ENCODE measurements around the gene PFKFB3.
A peak's percentile ranks its signal among the peaks of the same experiment; 100 is the strongest.

PFKFB3 gene

DNA sequence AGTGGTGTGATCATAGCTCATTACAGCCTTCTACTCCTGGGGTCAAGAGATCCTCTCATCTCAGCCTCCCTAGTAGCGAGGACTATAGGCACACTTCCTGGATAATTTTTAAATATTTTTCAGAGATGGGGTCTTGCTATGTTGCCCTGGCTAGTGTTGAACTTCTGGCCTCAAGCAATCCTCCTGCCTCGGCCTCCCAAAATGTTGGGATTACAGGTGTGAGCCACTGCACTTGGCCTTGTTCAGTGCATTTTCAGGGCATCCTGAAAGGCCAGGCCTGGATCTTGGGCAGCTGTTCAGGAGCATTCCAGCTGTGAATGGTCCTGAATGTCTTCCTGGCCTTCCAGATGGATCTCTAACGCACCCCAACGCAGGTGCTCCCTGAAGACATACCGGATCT, 95.7 kb downstream of the PFKFB3 start:
- no peak overlapping the region for H3K9ac ChIP-seq (ENCODE audit: low read length)
- H3K27me3 ChIP-seq (replicated peaks; ENCODE audit: insufficient read depth, low read length), result no peaks in the 10 kb centered on the region
- no peaks in the 10 kb centered on the region for H3K36me3 ChIP-seq (replicated peaks; ENCODE audit: insufficient read depth, low read length)
- TF ChIP-seq EZH2 (optimal IDR thresholded peaks at IDR 0.05; ENCODE audit: low read depth, low read length) (no peak), EZH2phosphoT487 (IDR thresholded peaks at IDR 0.05; ENCODE audit: low read length) (no peak)
- TF ChIP-seq, protein P1, sequence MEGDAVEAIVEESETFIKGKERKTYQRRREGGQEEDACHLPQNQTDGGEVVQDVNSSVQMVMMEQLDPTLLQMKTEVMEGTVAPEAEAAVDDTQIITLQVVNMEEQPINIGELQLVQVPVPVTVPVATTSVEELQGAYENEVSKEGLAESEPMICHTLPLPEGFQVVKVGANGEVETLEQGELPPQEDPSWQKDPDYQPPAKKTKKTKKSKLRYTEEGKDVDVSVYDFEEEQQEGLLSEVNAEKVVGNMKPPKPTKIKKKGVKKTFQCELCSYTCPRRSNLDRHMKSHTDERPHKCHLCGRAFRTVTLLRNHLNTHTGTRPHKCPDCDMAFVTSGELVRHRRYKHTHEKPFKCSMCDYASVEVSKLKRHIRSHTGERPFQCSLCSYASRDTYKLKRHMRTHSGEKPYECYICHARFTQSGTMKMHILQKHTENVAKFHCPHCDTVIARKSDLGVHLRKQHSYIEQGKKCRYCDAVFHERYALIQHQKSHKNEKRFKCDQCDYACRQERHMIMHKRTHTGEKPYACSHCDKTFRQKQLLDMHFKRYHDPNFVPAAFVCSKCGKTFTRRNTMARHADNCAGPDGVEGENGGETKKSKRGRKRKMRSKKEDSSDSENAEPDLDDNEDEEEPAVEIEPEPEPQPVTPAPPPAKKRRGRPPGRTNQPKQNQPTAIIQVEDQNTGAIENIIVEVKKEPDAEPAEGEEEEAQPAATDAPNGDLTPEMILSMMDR (IDR thresholded peaks at IDR 0.05; ENCODE audit: low read length), result no peak
- no peaks in the 10 kb centered on the region for H4K20me1 ChIP-seq (ENCODE audit: insufficient read depth, low read length)
- no peaks in the 10 kb centered on the region for H3K79me2 ChIP-seq (ENCODE audit: low read length)
- no peaks in the 10 kb centered on the region for H3K9me2 ChIP-seq (replicated peaks; ENCODE audit: insufficient read depth, low read length)
- H3K4me1 ChIP-seq (ENCODE audit: low read length), result peaks cover 38% of the 10 kb centered on the region
- no peaks in the 10 kb centered on the region for H3K9me3 ChIP-seq (replicated peaks; ENCODE audit: insufficient read depth, low read length)
- no peak overlapping the region for H3K4me2 ChIP-seq (ENCODE audit: low read depth, low read length)
- DNase-seq, result no peak
- H2AFZ ChIP-seq (ENCODE audit: low read length), result no peak overlapping the region
- H3F3A ChIP-seq (ENCODE audit: insufficient read depth, low read length), result peaks cover 35% of the 10 kb centered on the region
- H3K4me3 ChIP-seq (ENCODE audit: low read length), result no peak overlapping the region
- H3K27ac ChIP-seq (ENCODE audit: low read length), result no peak overlapping the region

GRCh38 chr10:6299234-6299633, 96.5 kb downstream of the PFKFB3 start:
- Histone ChIP-seq H3F3A (ENCODE audit: insufficient read depth, low read length) (peaks cover 35% of the 10 kb centered on the region), H3K4me3 (ENCODE audit: low read length) (no peak overlapping the region), H3K36me3 (replicated peaks; ENCODE audit: insufficient read depth, low read length) (no peaks in the 10 kb centered on the region), H2AFZ (ENCODE audit: low read length) (no peak overlapping the region), H3K9me2 (replicated peaks; ENCODE audit: insufficient read depth, low read length) (no peaks in the 10 kb centered on the region), H3K9ac (ENCODE audit: low read length) (no peak overlapping the region), H3K4me1 (ENCODE audit: low read length) (peaks cover 38% of the 10 kb centered on the region), H3K4me2 (ENCODE audit: low read depth, low read length) (peak overlapping the region; percentile 85; the same call in 1 of the 2 replicates), H4K20me1 (ENCODE audit: insufficient read depth, low read length) (no peaks in the 10 kb centered on the region), H3K79me2 (ENCODE audit: low read length) (no peaks in the 10 kb centered on the region), H3K27ac (ENCODE audit: low read length) (peak overlapping the region; percentile 97; the same call in 1 of the 2 replicates), H3K9me3 (replicated peaks; ENCODE audit: insufficient read depth, low read length) (no peaks in the 10 kb centered on the region), H3K27me3 (replicated peaks; ENCODE audit: insufficient read depth, low read length) (no peaks in the 10 kb centered on the region)
- TF ChIP-seq, protein P1 (IDR thresholded peaks at IDR 0.05; ENCODE audit: low read length), result no peak
- no peak for TF ChIP-seq EZH2phosphoT487 (IDR thresholded peaks at IDR 0.05; ENCODE audit: low read length)
- no peak for TF ChIP-seq EZH2 (optimal IDR thresholded peaks at IDR 0.05; ENCODE audit: low read depth, low read length)
- DNase-seq, result no peak

DNA sequence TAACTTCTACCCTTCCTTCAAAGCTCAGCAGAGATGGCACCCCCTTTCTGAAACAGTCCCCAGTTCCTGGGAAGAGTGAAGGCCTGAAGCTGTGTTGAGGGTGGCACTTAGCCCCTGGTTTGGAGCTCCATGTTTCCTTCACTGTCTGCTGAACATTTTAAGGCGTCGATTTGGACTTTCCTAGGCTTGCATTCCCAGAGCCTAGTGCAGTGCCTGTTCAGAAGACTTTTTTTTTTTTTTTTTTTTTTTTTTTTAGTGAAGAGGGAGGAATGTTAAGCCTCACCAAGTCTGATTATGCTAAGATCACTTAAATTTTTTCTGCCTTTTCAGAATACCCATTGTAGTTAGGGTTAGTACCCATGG, 97.0 kb downstream of the PFKFB3 start:
- H3K79me2 ChIP-seq (ENCODE audit: low read length), result no peaks in the 10 kb centered on the region
- TF ChIP-seq, protein P1 (IDR thresholded peaks at IDR 0.05; ENCODE audit: low read length), result no peak
- TF ChIP-seq EZH2phosphoT487 (IDR thresholded peaks at IDR 0.05; ENCODE audit: low read length) (no peak), EZH2 (optimal IDR thresholded peaks at IDR 0.05; ENCODE audit: low read depth, low read length) (no peak)
- H3F3A ChIP-seq (ENCODE audit: insufficient read depth, low read length), result peaks cover 35% of the 10 kb centered on the region
- DNase-seq, result no peak
- no peaks in the 10 kb centered on the region for H3K36me3 ChIP-seq (replicated peaks; ENCODE audit: insufficient read depth, low read length)
- H2AFZ ChIP-seq (ENCODE audit: low read length), result 0 out of 2 replicates have a peak overlapping the region, but pooled peaks have one; percentile 82
- no peaks in the 10 kb centered on the region for H3K27me3 ChIP-seq (replicated peaks; ENCODE audit: insufficient read depth, low read length)
- H3K27ac ChIP-seq (ENCODE audit: low read length), result peak overlapping the region; percentile 97
- H3K4me3 ChIP-seq (ENCODE audit: low read length), result peak overlapping the region; percentile 55
- no peaks in the 10 kb centered on the region for H3K9me2 ChIP-seq (replicated peaks; ENCODE audit: insufficient read depth, low read length)
- H3K4me2 ChIP-seq (ENCODE audit: low read depth, low read length), result peak overlapping the region; percentile 85; the same call in 1 of the 2 replicates
- H3K9me3 ChIP-seq (replicated peaks; ENCODE audit: insufficient read depth, low read length), result no peaks in the 10 kb centered on the region
- H3K4me1 ChIP-seq (ENCODE audit: low read length), result peaks cover 37% of the 10 kb centered on the region
- peak overlapping the region; percentile 73; the same call in 1 of the 2 replicates for H3K9ac ChIP-seq (ENCODE audit: low read length)
- H4K20me1 ChIP-seq (ENCODE audit: insufficient read depth, low read length), result no peaks in the 10 kb centered on the region
